Vagina (tissue), 2 donors: ENCODE results near the gene IGFN1.

Experiments used
- POLR2A ChIP-seq, 2 donors: fragments of 450-650 bp; IDR thresholded peaks; one replicate each; pipeline ENCODE4 v1.6.1; 2017; ENCODE audit warnings: antibody characterized with exemption in 2 of 2, mild to moderate bottlenecking in 2 of 2, moderate library complexity in 2 of 2
- TF ChIP-seq, protein P1 (sequence below), 3 experiments: fragments of 450-650 bp in 2 of 3; fragments of 200-600 bp in 1 of 3; sonication (generic) in 1 of 3; IDR thresholded peaks; one replicate each; pipeline ENCODE4 v1.5.1; 2017 to 2019; ENCODE audit warnings: antibody characterized with exemption in 3 of 3, mild to moderate bottlenecking in 2 of 3, moderate library complexity in 2 of 3

GRCh38 chr1:201240171-201240570 is 49.5 kb downstream of the IGFN1 start:
- no peak for TF ChIP-seq POLR2A (IDR thresholded peaks at IDR 0.05)
- TF ChIP-seq, protein P1, sequence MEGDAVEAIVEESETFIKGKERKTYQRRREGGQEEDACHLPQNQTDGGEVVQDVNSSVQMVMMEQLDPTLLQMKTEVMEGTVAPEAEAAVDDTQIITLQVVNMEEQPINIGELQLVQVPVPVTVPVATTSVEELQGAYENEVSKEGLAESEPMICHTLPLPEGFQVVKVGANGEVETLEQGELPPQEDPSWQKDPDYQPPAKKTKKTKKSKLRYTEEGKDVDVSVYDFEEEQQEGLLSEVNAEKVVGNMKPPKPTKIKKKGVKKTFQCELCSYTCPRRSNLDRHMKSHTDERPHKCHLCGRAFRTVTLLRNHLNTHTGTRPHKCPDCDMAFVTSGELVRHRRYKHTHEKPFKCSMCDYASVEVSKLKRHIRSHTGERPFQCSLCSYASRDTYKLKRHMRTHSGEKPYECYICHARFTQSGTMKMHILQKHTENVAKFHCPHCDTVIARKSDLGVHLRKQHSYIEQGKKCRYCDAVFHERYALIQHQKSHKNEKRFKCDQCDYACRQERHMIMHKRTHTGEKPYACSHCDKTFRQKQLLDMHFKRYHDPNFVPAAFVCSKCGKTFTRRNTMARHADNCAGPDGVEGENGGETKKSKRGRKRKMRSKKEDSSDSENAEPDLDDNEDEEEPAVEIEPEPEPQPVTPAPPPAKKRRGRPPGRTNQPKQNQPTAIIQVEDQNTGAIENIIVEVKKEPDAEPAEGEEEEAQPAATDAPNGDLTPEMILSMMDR (IDR thresholded peaks at IDR 0.05) = no peak
